Fibroblast of gingiva (primary cell): ENCODE measurements around the gene SYNCRIP.

Experiments
- DNase-seq: peaks from one replicate; pipeline ENCODE4 v3.0.0-alpha.2; 2011; ENCODE audit warnings: low read depth

The SYNCRIP gene

GRCh38 chr6:85669735-85670194 lies 27.1 kb upstream of the SYNCRIP start:
- DNase-seq = peak; percentile 58

GRCh38 chr6:85662251-85662650 lies 19.6 kb upstream of the SYNCRIP start:
- no peak for DNase-seq

- peak; percentile 85 for DNase-seq
Measured at GRCh38 chr6:85660181-85660611, 17.5 kb upstream of the SYNCRIP start.

GRCh38 chr6:85650606-85651005 lies 7.9 kb upstream of the SYNCRIP start:
- DNase-seq = no peak

GRCh38 chr6:85644279-85644762 lies 1.6 kb upstream of the SYNCRIP start:
- no peak for DNase-seq

GRCh38 chr6:85643537-85644278 lies 1.0 kb upstream of the SYNCRIP start:
- DNase-seq = peak; percentile 99

- peak; percentile 36 for DNase-seq
Measured at GRCh38 chr6:85641897-85642773, 551 bp downstream of the SYNCRIP start.

GRCh38 chr6:85641522-85641896 lies 1.2 kb downstream of the SYNCRIP start:
- DNase-seq = no peak

GRCh38 chr6:85640821-85641220 lies 1.9 kb downstream of the SYNCRIP start:
- DNase-seq = no peak

GRCh38 chr6:85637579-85637978 lies 5.1 kb downstream of the SYNCRIP start:
- DNase-seq = no peak

GRCh38 chr6:85632164-85632942 lies 10.3 kb downstream of the SYNCRIP start:
- DNase-seq = no peak

- DNase-seq = peak; percentile 11
Measured at GRCh38 chr6:85631117-85631516, 11.6 kb downstream of the SYNCRIP start.

- no peak for DNase-seq
Measured at GRCh38 chr6:85628353-85628752, 14.3 kb downstream of the SYNCRIP start.

GRCh38 chr6:85620308-85620707 lies 22.4 kb downstream of the SYNCRIP start:
- no peak for DNase-seq

GRCh38 chr6:85614780-85615179 lies 27.9 kb downstream of the SYNCRIP start:
- DNase-seq = no peak

GRCh38 chr6:85612690-85613474 lies 29.8 kb downstream of the SYNCRIP start:
- no peak for DNase-seq

GRCh38 chr6:85610182-85610895 lies 32.3 kb downstream of the SYNCRIP start:
- no peak for DNase-seq

GRCh38 chr6:85602100-85602499 lies 40.6 kb downstream of the SYNCRIP start:
- DNase-seq = no peak

- no peak for DNase-seq
Measured at GRCh38 chr6:85600713-85601313, 41.9 kb downstream of the SYNCRIP start.
